Measurements from ENCODE around the gene IGSF1. TPM values are rescaled to one million over a fixed set of nuclear protein-coding genes. Genes with fewer than 3 reads are reported as not detected.
"Not testable (repeated sequence)": the region's sequence is repeated elsewhere in the genome, so short reads cannot be mapped to it uniquely, and the experiment has no call there.

IGSF1 gene
- total and polyA plus RNA-seq, 9 of the 15 experiments (the other 6 are each of a cell fraction or from before 2014, with no cell fraction given), result 0.33 to 1.5 (median 1.0) TPM

DNA sequence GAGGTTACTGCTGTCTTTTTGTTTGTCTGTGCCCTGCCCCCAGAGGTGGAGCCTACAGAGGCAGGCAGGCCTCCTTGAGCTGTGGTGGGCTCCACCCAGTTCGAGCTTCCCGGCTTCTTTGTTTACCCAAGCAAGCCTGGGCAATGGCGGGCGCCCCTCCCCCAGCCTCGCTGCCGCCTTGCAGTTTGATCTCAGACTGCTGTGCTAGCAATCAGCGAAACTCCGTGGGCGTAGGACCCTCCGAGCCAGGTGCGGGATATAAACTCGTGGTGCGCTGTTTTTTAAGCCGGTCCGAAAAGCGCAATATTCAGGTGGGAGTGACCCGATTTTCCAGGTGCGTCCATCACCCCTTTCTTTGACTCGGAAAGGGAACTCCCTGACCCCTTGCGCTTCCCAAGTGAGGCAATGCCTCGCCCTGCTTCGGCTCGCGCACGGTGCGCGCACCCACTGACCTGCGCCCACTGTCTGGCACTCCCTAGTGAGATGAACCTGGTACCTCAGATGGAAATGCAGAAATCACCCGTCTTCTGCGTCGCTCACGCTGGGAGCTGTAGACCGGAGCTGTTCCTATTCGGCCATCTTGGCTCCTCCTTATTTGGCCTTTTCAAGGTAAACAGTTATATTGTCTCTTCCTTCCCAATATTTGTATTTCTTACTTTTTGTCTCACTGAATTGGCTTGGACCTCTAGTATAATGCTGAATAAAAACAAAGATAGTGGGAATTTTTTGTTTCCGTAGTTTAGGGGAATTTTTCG lies 37.9 kb downstream of the IGSF1 start:
- CTCF ChIA-PET (ENCODE audit: low intra/inter-chr PET ratio); H3K9me1 ChIP-seq (ENCODE audit: control insufficient read depth, insufficient read depth, low read length); intact Hi-C loops (cut with micrococcal nuclease); H3K36me3 ChIP-seq (ENCODE audit: control insufficient read depth, insufficient read depth, low read length); H3K27me3 ChIP-seq (ENCODE audit: control insufficient read depth in 2 of 2, insufficient read depth in 2 of 2, low read length in 2 of 2); H4K20me1 ChIP-seq (replicated peaks; ENCODE audit: control insufficient read depth, insufficient read depth, low read length); H3K4me1 ChIP-seq (replicated peaks in 1 of 2; ENCODE audit: control insufficient read depth in 2 of 2, insufficient read depth in 2 of 2, low read length in 2 of 2); H3K79me2 ChIP-seq (ENCODE audit: control insufficient read depth, insufficient read depth, low read length); H3K9me3 ChIP-seq (replicated peaks; ENCODE audit: control insufficient read depth, insufficient read depth, low read depth, low read length); FAIRE-seq; POLR2A ChIA-PET; in situ Hi-C loops (cut with MboI); TF ChIP-seq ATF1 (CRISPR knock-in tag; IDR thresholded peaks at IDR 0.05): not testable (repeated sequence)
- BruUV-seq (replicated peaks), result TSS peak; percentile 62
- Histone ChIP-seq H2AFZ (ENCODE audit: low read depth, low read length) (peak overlapping the region; percentile 63), H3K4me2 (ENCODE audit: insufficient read depth, low read length) (peak overlapping the region; percentile 46; the same call in 1 of the 2 replicates), H3K4me3 (peak overlapping the region; percentile 39), H3K27ac (ENCODE audit: extremely low read depth, low read depth, low read length) (peak overlapping the region; percentile 48), H3K9ac (ENCODE audit: insufficient read depth in 1 of 2, low read depth in 2 of 2, low read length in 2 of 2) (peak overlapping the region in 1 of 2 experiments; percentile 66; a peak in 2 of 4 replicates)
- WGBS (ENCODE audit: insufficient coverage, low coverage, missing lambda C conversion rate), result 1% methylated on average over 10 of the region's 36 CpGs
- DNase-seq (ENCODE audit: extremely low read depth in 1 of 4, low spot score in 3 of 4) (peak in 1 of 4 experiments; percentile 8), ATAC-seq (peak; percentile 67)
- TF ChIP-seq FOXK2 (conservative IDR thresholded peaks at IDR 0.05 in 1 of 2, IDR thresholded peaks at IDR 0.05 in 1 of 2; ENCODE audit: low read depth in 2 of 2) (peak; percentile 34 to 40; a peak in 2 of 4 replicates), ZBTB17 (CRISPR knock-in tag; IDR thresholded peaks at IDR 0.05) (peak; percentile 62; the same call in 1 of the 2 replicates), RBFOX2 (IDR thresholded peaks at IDR 0.05; ENCODE audit: low read depth, low read length) (peak; percentile 53), ZFX (CRISPR knock-in tag; IDR thresholded peaks at IDR 0.05) (0 out of 2 replicates have a peak, but pooled peaks have one; percentile 18), YY1 (IDR thresholded peaks at IDR 0.05; ENCODE audit: borderline replicate concordance in 1 of 3, control insufficient read depth in 1 of 3, extremely low read depth in 1 of 3, insufficient read depth in 3 of 3, insufficient read length in 1 of 3, insufficient replicate concordance in 2 of 3, low read depth in 1 of 3, low read length in 2 of 3) (peak in 1 of 3 experiments; percentile 58), NFRKB (IDR thresholded peaks at IDR 0.05; ENCODE audit: low read depth) (peak; percentile 84; the same call in 1 of the 2 replicates), EP400 (IDR thresholded peaks at IDR 0.05) (peak; percentile 69), FOXA3 (CRISPR knock-in tag; conservative IDR thresholded peaks at IDR 0.05 in 1 of 2, IDR thresholded peaks at IDR 0.05 in 1 of 2) (peak; percentile 81 to 96; a peak in 3 of 4 replicates), CTBP1 (IDR thresholded peaks at IDR 0.05; ENCODE audit: borderline replicate concordance) (peak; percentile 37; the same call in 1 of the 2 replicates), ATF1 (tag; IDR thresholded peaks at IDR 0.05) (0 out of 2 replicates have a peak, but pooled peaks have one; percentile 15), ATF7 (IDR thresholded peaks at IDR 0.05) (0 out of 2 replicates have a peak, but pooled peaks have one; percentile 13), POLR2A (conservative IDR thresholded peaks at IDR 0.05) (peak; percentile 53), POLR2G (IDR thresholded peaks at IDR 0.05; ENCODE audit: low read depth, low read length) (peak; percentile 45; the same call in 1 of the 2 replicates), POLR2H (tag; IDR thresholded peaks at IDR 0.05; ENCODE audit: low read depth) (peak; percentile 35; the same call in 1 of the 2 replicates), PHF8 (IDR thresholded peaks at IDR 0.05; ENCODE audit: borderline replicate concordance, low read length) (peak; percentile 18; the same call in 1 of the 2 replicates), TAF9B (IDR thresholded peaks at IDR 0.05; ENCODE audit: partially characterized antibody) (peak; percentile 56), EGR1 (conservative IDR thresholded peaks at IDR 0.05) (peak; percentile 25; the same call in 1 of the 2 replicates), TAF7 (tag; IDR thresholded peaks at IDR 0.05) (peak; percentile 62; the same call in 1 of the 2 replicates), SRF (CRISPR knock-in tag; IDR thresholded peaks at IDR 0.05) (0 out of 4 replicates have a peak, but pooled peaks of 1 of the 2 experiments have one; percentile 41)
- TF ChIP-seq, protein P1, sequence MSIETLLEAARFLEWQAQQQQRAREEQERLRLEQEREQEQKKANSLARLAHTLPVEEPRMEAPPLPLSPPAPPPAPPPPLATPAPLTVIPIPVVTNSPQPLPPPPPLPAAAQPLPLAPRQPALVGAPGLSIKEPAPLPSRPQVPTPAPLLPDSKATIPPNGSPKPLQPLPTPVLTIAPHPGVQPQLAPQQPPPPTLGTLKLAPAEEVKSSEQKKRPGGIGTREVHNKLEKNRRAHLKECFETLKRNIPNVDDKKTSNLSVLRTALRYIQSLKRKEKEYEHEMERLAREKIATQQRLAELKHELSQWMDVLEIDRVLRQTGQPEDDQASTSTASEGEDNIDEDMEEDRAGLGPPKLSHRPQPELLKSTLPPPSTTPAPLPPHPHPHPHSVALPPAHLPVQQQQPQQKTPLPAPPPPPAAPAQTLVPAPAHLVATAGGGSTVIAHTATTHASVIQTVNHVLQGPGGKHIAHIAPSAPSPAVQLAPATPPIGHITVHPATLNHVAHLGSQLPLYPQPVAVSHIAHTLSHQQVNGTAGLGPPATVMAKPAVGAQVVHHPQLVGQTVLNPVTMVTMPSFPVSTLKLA (conservative IDR thresholded peaks at IDR 0.05), result 0 out of 4 replicates have a peak, but pooled peaks of 1 of the 2 experiments have one; percentile 52

All from K562 (cell line).